GM23338 (cell line): ENCODE data around the gene PTGR3. TPM values are rescaled to one million over a fixed set of nuclear protein-coding genes. Genes with fewer than 3 reads are reported as not detected.

Source experiments
- ETS1 ChIP-seq: IDR thresholded peaks from 2 replicates; pipeline ENCODE4 v1.6.1; 2016; ENCODE audit warnings: antibody characterized with exemption
- JUNB ChIP-seq: IDR thresholded peaks from one replicate; pipeline ENCODE4 v1.6.1; 2016; ENCODE audit warnings: antibody characterized with exemption; ENCODE audit not compliant: unreplicated experiment
- REST ChIP-seq: IDR thresholded peaks from one replicate; pipeline ENCODE4 v1.6.1; 2018; ENCODE audit warnings: antibody characterized with exemption; ENCODE audit not compliant: unreplicated experiment
- STAT1 ChIP-seq: IDR thresholded peaks from one replicate; pipeline ENCODE4 v1.6.1; 2016; ENCODE audit warnings: antibody characterized with exemption; ENCODE audit not compliant: unreplicated experiment
- ZNF331 ChIP-seq: fragments of 250-450 bp; sonication (Bioruptor Pico); IDR thresholded peaks from 2 replicates; pipeline ENCODE4 v1.5.0; 2020; ENCODE audit warnings: low read depth, mild to moderate bottlenecking, moderate library complexity
- polyA plus RNA-seq: library from polyadenylated mRNA; unstranded; fragments of >200 nt; fragmentation: Nextera tagmentation; extraction: Ambion mirVana; gene quantifications from 2 replicates; pipeline ENCODE4 v1.2.1, GENCODE V29; 2016
- total RNA-seq: library from RNA; depleted of rRNA; stranded (reverse); fragments of >200 nt; shearing (Covaris generic); gene quantifications from 2 replicates; pipeline ENCODE4 v1.2.3, GENCODE V29; 2014
- TF ChIP-seq, protein P1 (sequence below): fragments of 250-450 bp; sonication (Bioruptor Pico); IDR thresholded peaks from 2 replicates; pipeline ENCODE4 v1.5.0; 2020; ENCODE audit warnings: mild to moderate bottlenecking, moderate library complexity

The PTGR3 gene
- total and polyA plus RNA-seq, 2 experiments from 2014 or later, result 0.84 to 1.5 TPM

- TF ChIP-seq REST, result no peak
- no peak for TF ChIP-seq ZNF331 (CRISPR knock-in tag)
- TF ChIP-seq ETS1, result no peak
- TF ChIP-seq JUNB, result no peak
- TF ChIP-seq STAT1, result no peak
- TF ChIP-seq, protein P1, sequence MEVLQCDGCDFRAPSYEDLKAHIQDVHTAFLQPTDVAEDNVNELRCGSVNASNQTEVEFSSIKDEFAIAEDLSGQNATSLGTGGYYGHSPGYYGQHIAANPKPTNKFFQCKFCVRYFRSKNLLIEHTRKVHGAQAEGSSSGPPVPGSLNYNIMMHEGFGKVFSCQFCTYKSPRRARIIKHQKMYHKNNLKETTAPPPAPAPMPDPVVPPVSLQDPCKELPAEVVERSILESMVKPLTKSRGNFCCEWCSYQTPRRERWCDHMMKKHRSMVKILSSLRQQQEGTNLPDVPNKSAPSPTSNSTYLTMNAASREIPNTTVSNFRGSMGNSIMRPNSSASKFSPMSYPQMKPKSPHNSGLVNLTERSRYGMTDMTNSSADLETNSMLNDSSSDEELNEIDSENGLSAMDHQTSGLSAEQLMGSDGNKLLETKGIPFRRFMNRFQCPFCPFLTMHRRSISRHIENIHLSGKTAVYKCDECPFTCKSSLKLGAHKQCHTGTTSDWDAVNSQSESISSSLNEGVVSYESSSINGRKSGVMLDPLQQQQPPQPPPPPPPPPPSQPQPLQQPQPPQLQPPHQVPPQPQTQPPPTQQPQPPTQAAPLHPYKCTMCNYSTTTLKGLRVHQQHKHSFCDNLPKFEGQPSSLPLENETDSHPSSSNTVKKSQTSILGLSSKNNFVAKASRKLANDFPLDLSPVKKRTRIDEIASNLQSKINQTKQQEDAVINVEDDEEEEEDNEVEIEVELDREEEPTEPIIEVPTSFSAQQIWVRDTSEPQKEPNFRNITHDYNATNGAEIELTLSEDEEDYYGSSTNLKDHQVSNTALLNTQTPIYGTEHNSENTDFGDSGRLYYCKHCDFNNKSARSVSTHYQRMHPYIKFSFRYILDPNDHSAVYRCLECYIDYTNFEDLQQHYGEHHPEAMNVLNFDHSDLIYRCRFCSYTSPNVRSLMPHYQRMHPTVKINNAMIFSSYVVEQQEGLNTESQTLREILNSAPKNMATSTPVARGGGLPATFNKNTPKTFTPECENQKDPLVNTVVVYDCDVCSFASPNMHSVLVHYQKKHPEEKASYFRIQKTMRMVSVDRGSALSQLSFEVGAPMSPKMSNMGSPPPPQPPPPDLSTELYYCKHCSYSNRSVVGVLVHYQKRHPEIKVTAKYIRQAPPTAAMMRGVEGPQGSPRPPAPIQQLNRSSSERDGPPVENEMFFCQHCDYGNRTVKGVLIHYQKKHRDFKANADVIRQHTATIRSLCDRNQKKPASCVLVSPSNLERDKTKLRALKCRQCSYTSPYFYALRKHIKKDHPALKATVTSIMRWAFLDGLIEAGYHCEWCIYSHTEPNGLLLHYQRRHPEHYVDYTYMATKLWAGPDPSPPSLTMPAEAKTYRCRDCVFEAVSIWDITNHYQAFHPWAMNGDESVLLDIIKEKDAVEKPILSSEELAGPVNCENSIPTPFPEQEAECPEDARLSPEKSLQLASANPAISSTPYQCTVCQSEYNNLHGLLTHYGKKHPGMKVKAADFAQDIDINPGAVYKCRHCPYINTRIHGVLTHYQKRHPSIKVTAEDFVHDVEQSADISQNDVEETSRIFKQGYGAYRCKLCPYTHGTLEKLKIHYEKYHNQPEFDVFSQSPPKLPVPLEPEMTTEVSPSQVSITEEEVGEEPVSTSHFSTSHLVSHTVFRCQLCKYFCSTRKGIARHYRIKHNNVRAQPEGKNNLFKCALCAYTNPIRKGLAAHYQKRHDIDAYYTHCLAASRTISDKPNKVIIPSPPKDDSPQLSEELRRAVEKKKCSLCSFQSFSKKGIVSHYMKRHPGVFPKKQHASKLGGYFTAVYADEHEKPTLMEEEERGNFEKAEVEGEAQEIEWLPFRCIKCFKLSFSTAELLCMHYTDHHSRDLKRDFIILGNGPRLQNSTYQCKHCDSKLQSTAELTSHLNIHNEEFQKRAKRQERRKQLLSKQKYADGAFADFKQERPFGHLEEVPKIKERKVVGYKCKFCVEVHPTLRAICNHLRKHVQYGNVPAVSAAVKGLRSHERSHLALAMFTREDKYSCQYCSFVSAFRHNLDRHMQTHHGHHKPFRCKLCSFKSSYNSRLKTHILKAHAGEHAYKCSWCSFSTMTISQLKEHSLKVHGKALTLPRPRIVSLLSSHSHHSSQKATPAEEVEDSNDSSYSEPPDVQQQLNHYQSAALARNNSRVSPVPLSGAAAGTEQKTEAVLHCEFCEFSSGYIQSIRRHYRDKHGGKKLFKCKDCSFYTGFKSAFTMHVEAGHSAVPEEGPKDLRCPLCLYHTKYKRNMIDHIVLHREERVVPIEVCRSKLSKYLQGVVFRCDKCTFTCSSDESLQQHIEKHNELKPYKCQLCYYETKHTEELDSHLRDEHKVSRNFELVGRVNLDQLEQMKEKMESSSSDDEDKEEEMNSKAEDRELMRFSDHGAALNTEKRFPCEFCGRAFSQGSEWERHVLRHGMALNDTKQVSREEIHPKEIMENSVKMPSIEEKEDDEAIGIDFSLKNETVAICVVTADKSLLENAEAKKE (CRISPR knock-in tag), result no peak
Observed at GRCh38 chr18:75250471-75250821, 41.5 kb upstream of the PTGR3 start (continued).
